HG03432 (cell line): Measurements from ENCODE around the gene CEBPA.

Experiments used
- ATAC-seq: cut with Tn5 transposase; IDR thresholded peaks from one replicate; pipeline ENCODE4 v1.9.1; 2021; ENCODE audit warnings: mild to moderate bottlenecking, moderate library complexity; ENCODE audit not compliant: unreplicated experiment

The CEBPA gene

DNA sequence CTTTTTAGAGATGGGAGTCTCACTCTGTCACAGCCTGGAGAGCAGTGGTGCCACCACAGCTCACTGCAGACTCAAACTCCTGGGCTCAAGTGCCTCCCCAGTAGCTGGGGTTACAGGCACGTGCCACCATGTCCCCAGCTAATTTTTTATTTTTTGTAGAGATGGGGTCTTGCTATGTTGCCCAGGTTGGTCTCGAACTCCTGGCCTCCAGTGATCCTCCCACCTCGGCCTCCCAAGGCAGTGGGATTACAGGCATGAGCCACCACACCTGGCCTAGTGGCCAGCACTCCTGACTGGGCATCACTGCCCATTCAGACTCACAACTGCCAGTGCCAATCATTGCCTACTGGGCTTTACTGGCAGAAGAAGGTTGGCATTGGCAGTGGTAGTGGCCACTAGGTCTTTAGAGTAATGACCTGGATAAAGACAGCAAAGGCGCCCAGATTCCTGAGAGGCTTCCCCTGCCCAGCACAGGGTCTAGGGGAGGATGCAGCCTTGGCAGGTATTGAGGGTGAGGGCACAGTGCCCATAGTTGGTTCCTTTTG lies 49.8 kb downstream of the CEBPA start:
- ATAC-seq: no peak

- no peak for ATAC-seq
Measured at GRCh38 chr19:33251526-33252090, 50.7 kb downstream of the CEBPA start.

DNA sequence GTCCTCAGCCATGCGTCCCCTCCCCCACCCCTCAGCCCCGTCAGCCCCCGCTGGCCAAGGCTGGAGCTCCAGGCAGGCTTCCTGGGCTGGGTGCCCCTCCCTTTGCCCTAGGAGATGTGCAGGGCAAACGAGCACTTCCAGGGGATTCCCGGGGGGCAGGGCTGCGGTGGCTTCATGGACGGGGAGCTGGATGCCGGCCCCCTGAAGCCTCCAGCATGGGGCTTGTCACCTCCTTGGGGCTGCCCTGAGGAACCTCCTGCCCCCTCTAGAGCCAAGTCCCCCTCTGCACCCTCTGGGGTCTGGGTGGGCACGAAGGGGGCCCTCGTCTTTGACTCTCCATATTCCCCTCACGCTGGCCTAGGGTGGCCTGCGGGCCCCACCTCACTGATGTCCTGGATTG lies 51.3 kb downstream of the CEBPA start:
- no peak for ATAC-seq

DNA sequence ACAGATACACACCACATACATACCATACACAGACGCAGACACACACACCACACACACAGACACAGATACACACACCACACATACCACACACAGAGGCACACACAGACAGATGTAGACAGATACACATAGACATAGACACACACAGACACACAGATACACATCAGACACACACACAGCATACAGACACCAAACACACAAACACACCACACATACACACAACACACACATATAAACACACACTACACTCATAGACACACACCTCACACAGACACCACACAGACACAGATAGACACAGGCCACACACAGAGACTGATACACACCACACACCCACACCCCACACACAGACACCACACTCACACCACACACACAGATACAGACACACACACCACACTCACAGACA lies 51.8 kb downstream of the CEBPA start:
- ATAC-seq: no peak
